Tibial nerve (tissue), 4 donors: Measurements from ENCODE around the gene FZD2.

Source experiments
- EP300 ChIP-seq, 2 donors: sonication (generic); formaldehyde crosslinking; IDR thresholded peaks; one replicate each; pipeline ENCODE4 v1.6.1; 2017; ENCODE audit warnings: antibody characterized with exemption in 2 of 2, mild to moderate bottlenecking in 1 of 2
- POLR2A ChIP-seq, 2 donors: fragments of 450-650 bp; IDR thresholded peaks; one replicate each; pipeline ENCODE4 v1.6.1; 2017; ENCODE audit warnings: antibody characterized with exemption in 2 of 2, mild to moderate bottlenecking in 2 of 2, moderate library complexity in 2 of 2
- TF ChIP-seq, protein P1 (sequence below), 5 experiments: fragments of 200-600 bp in 3 of 5; fragments of 450-650 bp in 2 of 5; sonication (generic) in 3 of 5; IDR thresholded peaks; one replicate each; pipeline ENCODE4 v1.5.1; 2016 to 2019; ENCODE audit warnings: antibody characterized with exemption in 5 of 5, mild to moderate bottlenecking in 3 of 5, moderate library complexity in 2 of 5

DNA sequence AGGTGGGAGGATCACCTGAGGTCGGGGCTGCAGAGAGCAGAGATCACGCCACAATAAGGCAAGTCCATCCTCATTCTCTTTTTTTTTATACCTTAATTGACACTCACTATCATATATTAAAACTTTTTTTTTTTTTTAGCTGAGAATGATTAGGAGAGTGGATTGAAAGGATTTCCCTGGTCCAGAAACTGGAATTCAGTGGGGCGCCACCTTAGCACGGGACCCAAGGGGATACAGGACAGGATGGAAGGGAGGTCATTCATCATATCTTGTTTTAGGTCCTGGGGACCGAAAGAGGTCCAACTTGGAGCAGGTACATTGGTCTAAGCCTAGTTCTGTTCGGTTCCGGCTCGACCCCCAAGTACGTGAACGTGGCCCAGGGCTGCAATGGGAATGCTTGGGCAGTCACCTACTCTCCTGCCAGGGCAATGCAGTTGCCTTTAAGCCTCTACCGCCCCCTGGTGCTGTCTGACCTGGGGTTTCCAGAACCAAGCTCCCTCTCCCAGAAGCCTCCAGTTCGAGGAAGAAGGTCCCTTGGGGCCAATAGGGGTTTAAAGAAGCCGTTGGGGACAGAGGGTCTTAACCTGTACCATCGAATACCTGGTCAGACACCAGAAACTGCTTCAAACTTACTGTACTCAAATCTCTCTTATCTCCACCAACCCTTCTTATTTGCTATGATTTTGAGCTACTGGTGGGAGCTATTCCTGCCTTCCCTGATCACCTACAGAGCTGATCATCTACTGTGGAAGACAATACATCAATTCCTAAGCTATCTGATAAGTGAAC is 34.2 kb upstream of the FZD2 start:
- TF ChIP-seq, protein P1, sequence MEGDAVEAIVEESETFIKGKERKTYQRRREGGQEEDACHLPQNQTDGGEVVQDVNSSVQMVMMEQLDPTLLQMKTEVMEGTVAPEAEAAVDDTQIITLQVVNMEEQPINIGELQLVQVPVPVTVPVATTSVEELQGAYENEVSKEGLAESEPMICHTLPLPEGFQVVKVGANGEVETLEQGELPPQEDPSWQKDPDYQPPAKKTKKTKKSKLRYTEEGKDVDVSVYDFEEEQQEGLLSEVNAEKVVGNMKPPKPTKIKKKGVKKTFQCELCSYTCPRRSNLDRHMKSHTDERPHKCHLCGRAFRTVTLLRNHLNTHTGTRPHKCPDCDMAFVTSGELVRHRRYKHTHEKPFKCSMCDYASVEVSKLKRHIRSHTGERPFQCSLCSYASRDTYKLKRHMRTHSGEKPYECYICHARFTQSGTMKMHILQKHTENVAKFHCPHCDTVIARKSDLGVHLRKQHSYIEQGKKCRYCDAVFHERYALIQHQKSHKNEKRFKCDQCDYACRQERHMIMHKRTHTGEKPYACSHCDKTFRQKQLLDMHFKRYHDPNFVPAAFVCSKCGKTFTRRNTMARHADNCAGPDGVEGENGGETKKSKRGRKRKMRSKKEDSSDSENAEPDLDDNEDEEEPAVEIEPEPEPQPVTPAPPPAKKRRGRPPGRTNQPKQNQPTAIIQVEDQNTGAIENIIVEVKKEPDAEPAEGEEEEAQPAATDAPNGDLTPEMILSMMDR (IDR thresholded peaks at IDR 0.05) = peak; percentile 28 to 56 (median 28)
- TF ChIP-seq POLR2A (IDR thresholded peaks at IDR 0.05) (no peak), EP300 (IDR thresholded peaks at IDR 0.05) (no peak)
